NCI-H774 (cell line): ENCODE results near the gene MOAP1.
"Not testable (repeated sequence)": the region's sequence is repeated elsewhere in the genome, so short reads cannot be mapped to it uniquely, and the experiment has no call there.

Experiments
- DNase-seq: peaks from one replicate; lab custom pipeline; 2025; lab: John Stamatoyannopoulos, UW

MOAP1 gene

GRCh38 chr14:93142854-93143652 is 41.6 kb downstream of the MOAP1 start:
- DNase-seq = no peak

- peak; percentile 56 for DNase-seq
These were observed 46.8 kb downstream of the MOAP1 start for GRCh38 chr14:93137864-93138263.

GRCh38 chr14:93136508-93136907 is 48.2 kb downstream of the MOAP1 start:
- DNase-seq = not testable (repeated sequence)

- no peak for DNase-seq
These were observed 48.7 kb downstream of the MOAP1 start for GRCh38 chr14:93136009-93136408.

GRCh38 chr14:93135399-93135798 is 49.3 kb downstream of the MOAP1 start:
- DNase-seq = no peak

- no peak for DNase-seq
These were observed 51.2 kb downstream of the MOAP1 start for GRCh38 chr14:93133464-93133863.

GRCh38 chr14:93132472-93133065 is 52.1 kb downstream of the MOAP1 start:
- no peak for DNase-seq
